Peyer's patch (tissue), 4 donors: Measurements from ENCODE around the gene RAD51B. TPM values are rescaled to one million over a fixed set of nuclear protein-coding genes. Genes with fewer than 3 reads are reported as not detected.

ENCODE experiments used
- DNase-seq, 3 donors: peaks; one replicate each; pipeline ENCODE4 v3.0.0-alpha.2; 2017 to 2019
- H3K27ac ChIP-seq, 4 donors: fragments of 200-600 bp; sonication (generic); one replicate each; pipeline ENCODE4 v1.5.1; 2016 to 2019
- H3K27me3 ChIP-seq, 2 donors: fragments of 200-600 bp; sonication (generic); one replicate each; pipeline ENCODE4 v1.5.1; 2019
- H3K36me3 ChIP-seq, 3 donors: fragments of 200-600 bp; sonication (generic); one replicate each; pipeline ENCODE4 v1.5.1; 2016 to 2019
- H3K4me1 ChIP-seq, 4 donors: fragments of 200-600 bp; sonication (generic); one replicate each; pipeline ENCODE4 v1.5.1; 2016 to 2019
- H3K4me3 ChIP-seq, 4 donors: fragments of 200-600 bp; sonication (generic); 1 replicate in 3 of 4; 2 replicates in 1 of 4; pipeline ENCODE4 v1.5.1; 2016 to 2019; ENCODE audit warnings: mild to moderate bottlenecking in 1 of 4
- H3K9me3 ChIP-seq, 4 donors: fragments of 200-600 bp; sonication (generic); one replicate each; pipeline ENCODE4 v1.5.1; 2016 to 2019; ENCODE audit warnings: mild to moderate bottlenecking in 1 of 4
- CTCF ChIP-seq, 6 experiments: fragments of 450-650 bp in 4 of 6; fragments of 200-600 bp in 2 of 6; sonication (generic) in 1 of 6; IDR thresholded peaks; one replicate each; pipeline ENCODE4 v1.5.1; 2017 to 2019; ENCODE audit warnings: antibody characterized with exemption in 6 of 6, mild to moderate bottlenecking in 3 of 6, moderate library complexity in 1 of 6
- POLR2A ChIP-seq, 2 donors: fragments of 450-650 bp; IDR thresholded peaks; one replicate each; pipeline ENCODE4 v1.5.1; 2017; ENCODE audit warnings: antibody characterized with exemption in 2 of 2, mild to moderate bottlenecking in 2 of 2, moderate library complexity in 2 of 2
- total RNA-seq, 4 donors: library from RNA; depleted of rRNA; stranded (reverse); fragments of >200 nt; gene quantifications; one replicate each; pipeline ENCODE4 v1.1.0, GENCODE V29; 2016

The RAD51B gene
- total RNA-seq, 4 donors from 2014 or later = 12.6 to 103 (median 33.1) TPM

GRCh38 chr14:68748260-68748659 is 928.7 kb downstream of the RAD51B start:
- H3K36me3 ChIP-seq = no peaks in the 10 kb centered on the region
- no peak for DNase-seq
- TF ChIP-seq CTCF (IDR thresholded peaks at IDR 0.05) (no peak), POLR2A (IDR thresholded peaks at IDR 0.05) (no peak)
- H3K27me3 ChIP-seq = no peaks in the 10 kb centered on the region
- H3K27ac ChIP-seq = no peak overlapping the region
- no peaks in the 10 kb centered on the region for H3K9me3 ChIP-seq
- no peaks in the 10 kb centered on the region for H3K4me1 ChIP-seq
- no peak overlapping the region for H3K4me3 ChIP-seq

GRCh38 chr14:68748691-68749090 is 929.1 kb downstream of the RAD51B start:
- Histone ChIP-seq H3K4me1 (no peaks in the 10 kb centered on the region), H3K36me3 (no peaks in the 10 kb centered on the region), H3K27ac (no peak overlapping the region), H3K27me3 (no peaks in the 10 kb centered on the region), H3K9me3 (no peaks in the 10 kb centered on the region), H3K4me3 (no peak overlapping the region)
- no peak for DNase-seq
- TF ChIP-seq POLR2A (IDR thresholded peaks at IDR 0.05) (no peak), CTCF (IDR thresholded peaks at IDR 0.05) (no peak)

DNA sequence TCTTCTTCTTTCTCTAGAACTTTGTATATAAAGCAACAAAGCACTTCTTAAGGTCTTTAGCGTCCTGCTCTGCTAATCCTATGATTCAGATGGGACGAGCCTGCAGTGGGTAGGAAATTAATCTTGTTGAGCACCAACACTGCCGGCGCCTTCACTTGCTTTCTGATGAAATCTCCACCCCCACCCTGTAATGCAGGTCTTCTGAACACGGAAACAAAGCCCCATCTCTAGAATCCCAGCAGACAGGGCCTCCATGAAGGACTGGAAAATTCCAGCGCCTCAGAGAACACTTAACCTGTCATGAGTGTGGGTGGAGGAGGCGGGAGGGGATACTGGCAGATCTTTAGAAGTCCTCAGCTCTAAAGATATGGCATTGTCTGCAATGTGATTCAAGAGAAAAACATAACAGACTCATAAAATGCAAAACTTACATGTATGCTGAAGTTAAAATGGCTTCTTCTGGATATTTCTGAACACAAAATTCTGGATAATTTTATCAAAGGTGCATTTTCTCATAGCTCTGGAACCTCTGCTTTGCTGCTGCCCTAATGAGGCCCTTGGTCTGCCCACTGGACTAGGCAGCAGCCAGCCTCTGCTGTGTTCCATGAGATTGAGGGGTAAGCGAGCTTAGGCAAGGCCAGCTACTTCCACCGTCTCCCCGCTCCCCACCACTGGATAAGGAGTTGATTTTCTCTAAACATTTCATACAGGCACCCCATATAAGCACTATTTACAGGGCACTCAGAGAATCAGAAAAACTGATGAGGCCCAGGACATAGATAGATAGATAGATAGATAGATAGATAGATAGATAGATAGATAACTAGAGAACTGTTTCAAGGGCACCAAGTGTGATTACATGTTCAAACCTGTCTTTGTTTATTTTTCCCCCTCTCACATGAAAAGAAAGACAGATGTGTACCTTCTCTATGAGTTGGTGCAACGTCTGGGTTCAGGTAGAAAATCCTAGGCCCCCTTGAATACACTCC is 930.2 kb downstream of the RAD51B start:
- Histone ChIP-seq H3K4me1 (no peaks in the 10 kb centered on the region), H3K4me3 (no peak overlapping the region), H3K36me3 (no peaks in the 10 kb centered on the region), H3K9me3 (no peaks in the 10 kb centered on the region), H3K27me3 (no peaks in the 10 kb centered on the region), H3K27ac (no peak overlapping the region)
- TF ChIP-seq CTCF (IDR thresholded peaks at IDR 0.05) = no peak
- no peak for TF ChIP-seq POLR2A (IDR thresholded peaks at IDR 0.05)
- DNase-seq = no peak

- Histone ChIP-seq H3K27ac (no peak overlapping the region), H3K4me3 (no peak overlapping the region), H3K27me3 (no peaks in the 10 kb centered on the region), H3K4me1 (no peaks in the 10 kb centered on the region), H3K9me3 (no peaks in the 10 kb centered on the region), H3K36me3 (no peaks in the 10 kb centered on the region)
- DNase-seq = no peak
- TF ChIP-seq CTCF (IDR thresholded peaks at IDR 0.05) (no peak), POLR2A (IDR thresholded peaks at IDR 0.05) (no peak)
Observed at GRCh38 chr14:68752271-68753006, 932.9 kb downstream of the RAD51B start.

DNA sequence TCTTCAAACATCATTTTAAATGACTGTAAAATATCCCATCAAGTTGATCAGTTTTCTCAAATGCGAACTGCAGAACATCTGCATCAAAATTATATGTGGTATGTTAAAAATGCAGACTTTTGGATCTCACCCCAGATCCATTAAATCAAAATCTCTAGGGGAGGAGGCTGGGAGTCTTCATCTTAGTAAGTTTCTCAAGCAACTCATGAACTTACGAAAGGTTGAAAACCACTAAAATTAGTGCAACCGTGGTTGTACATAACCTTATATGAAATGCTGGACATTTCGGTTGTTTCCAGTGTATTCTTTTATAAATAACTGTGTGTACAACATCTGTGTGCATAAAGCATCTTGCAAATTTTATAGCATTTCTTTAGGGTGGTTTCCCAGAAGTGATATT is 934.1 kb downstream of the RAD51B start:
- no peaks in the 10 kb centered on the region for H3K4me1 ChIP-seq
- no peaks in the 10 kb centered on the region for H3K27me3 ChIP-seq
- no peaks in the 10 kb centered on the region for H3K9me3 ChIP-seq
- H3K27ac ChIP-seq = no peak overlapping the region
- no peak for DNase-seq
- no peak overlapping the region for H3K4me3 ChIP-seq
- H3K36me3 ChIP-seq = no peaks in the 10 kb centered on the region
- TF ChIP-seq CTCF (IDR thresholded peaks at IDR 0.05) = no peak
- TF ChIP-seq POLR2A (IDR thresholded peaks at IDR 0.05) = no peak
